Body of pancreas (tissue), 4 donors: Measurements from ENCODE around the gene FUT2.

ENCODE experiments used
- CTCF ChIP-seq, 7 experiments: fragments of 450-650 bp in 4 of 7; fragments of 200-600 bp in 3 of 7; sonication (generic) in 3 of 7; IDR thresholded peaks; one replicate each; pipeline ENCODE4 v1.5.1; 2016 to 2019; ENCODE audit warnings: antibody characterized with exemption in 7 of 7
- POLR2A ChIP-seq, 3 donors: fragments of 450-650 bp; IDR thresholded peaks; one replicate each; pipeline ENCODE4 v1.6.1; 2016; ENCODE audit warnings: antibody characterized with exemption in 3 of 3, mild to moderate bottlenecking in 2 of 3

GRCh38 chr19:48687776-48688175 is 8.0 kb upstream of the FUT2 start:
- no peak for TF ChIP-seq CTCF (IDR thresholded peaks at IDR 0.05)
- no peak for TF ChIP-seq POLR2A (IDR thresholded peaks at IDR 0.05)
